ENCODE measurements around the gene CLCF1.

GRCh38 chr11:67397986-67398660, 24.7 kb upstream of the CLCF1 start:
- TF ChIP-seq CTCF (IDR thresholded peaks at IDR 0.05; ENCODE audit: low read depth, low read length, poor library complexity, severe bottlenecking) (no peak), EZH2phosphoT487 (IDR thresholded peaks at IDR 0.05; ENCODE audit: borderline replicate concordance, low read length) (no peak)
